Measurements from ENCODE around the gene ABCC1. TPM values are rescaled to one million over a fixed set of nuclear protein-coding genes. Genes with fewer than 3 reads are reported as not detected.
"Not testable (repeated sequence)": the region's sequence is repeated elsewhere in the genome, so short reads cannot be mapped to it uniquely, and the experiment has no call there.

Gene ABCC1
- total RNA-seq, 6 experiments from 2014 or later: 49.3 to 63.6 (median 57.1) TPM

- Mint-ChIP-seq H3K27ac (peak overlapping the region; percentile 55), H3K4me3 (peak overlapping the region; percentile 95; the same call in 1 of the 2 replicates), H3K36me3 (ENCODE audit: low read depth) (peaks cover 21% of the 10 kb centered on the region), H3K27me3 (ENCODE audit: insufficient read depth) (no peaks in the 10 kb centered on the region), H3K4me1 (ENCODE audit: low read depth) (peaks cover 45% of the 10 kb centered on the region), H3K9me3 (no peaks in the 10 kb centered on the region)
- DNase-seq: no peak
- no peak for TF ChIP-seq CTCF (IDR thresholded peaks at IDR 0.05)
Measured at GRCh38 chr16:15952265-15952711, 2.9 kb downstream of the ABCC1 start.

- no peak overlapping the region for H3K27ac Mint-ChIP-seq
- no peak for TF ChIP-seq CTCF (IDR thresholded peaks at IDR 0.05)
- no peak for DNase-seq
- H3K9me3 Mint-ChIP-seq: no peaks in the 10 kb centered on the region
- H3K36me3 Mint-ChIP-seq (ENCODE audit: low read depth): peaks cover 21% of the 10 kb centered on the region
- H3K4me1 Mint-ChIP-seq (ENCODE audit: low read depth): peaks cover 37% of the 10 kb centered on the region
- no peak overlapping the region for H3K4me3 Mint-ChIP-seq
- H3K27me3 Mint-ChIP-seq (ENCODE audit: insufficient read depth): no peaks in the 10 kb centered on the region
Measured at GRCh38 chr16:15953477-15953876, 4.1 kb downstream of the ABCC1 start.

GRCh38 chr16:15953929-15954813 lies 4.8 kb downstream of the ABCC1 start:
- Mint-ChIP-seq H3K27ac (no peak overlapping the region), H3K9me3 (no peaks in the 10 kb centered on the region), H3K27me3 (ENCODE audit: insufficient read depth) (no peaks in the 10 kb centered on the region), H3K36me3 (ENCODE audit: low read depth) (peaks cover 21% of the 10 kb centered on the region), H3K4me1 (ENCODE audit: low read depth) (peaks cover 32% of the 10 kb centered on the region), H3K4me3 (no peak overlapping the region)
- no peak for TF ChIP-seq CTCF (IDR thresholded peaks at IDR 0.05)
- DNase-seq: no peak

GRCh38 chr16:15954814-15955151 lies 5.4 kb downstream of the ABCC1 start:
- no peak for DNase-seq
- H3K27ac Mint-ChIP-seq: no peak overlapping the region
- no peak for TF ChIP-seq CTCF (IDR thresholded peaks at IDR 0.05)
- no peaks in the 10 kb centered on the region for H3K27me3 Mint-ChIP-seq (ENCODE audit: insufficient read depth)
- H3K4me3 Mint-ChIP-seq: no peak overlapping the region
- peaks cover 21% of the 10 kb centered on the region for H3K36me3 Mint-ChIP-seq (ENCODE audit: low read depth)
- H3K9me3 Mint-ChIP-seq: no peaks in the 10 kb centered on the region
- peaks cover 38% of the 10 kb centered on the region for H3K4me1 Mint-ChIP-seq (ENCODE audit: low read depth)

- Mint-ChIP-seq H3K36me3 (ENCODE audit: low read depth) (peaks cover 19% of the 10 kb centered on the region), H3K27ac (no peak overlapping the region), H3K9me3 (no peaks in the 10 kb centered on the region), H3K4me3 (no peak overlapping the region), H3K27me3 (ENCODE audit: insufficient read depth) (no peaks in the 10 kb centered on the region), H3K4me1 (ENCODE audit: low read depth) (peaks cover 45% of the 10 kb centered on the region)
- TF ChIP-seq CTCF (IDR thresholded peaks at IDR 0.05): no peak
- DNase-seq: no peak
Measured at GRCh38 chr16:15955425-15955824, 6.0 kb downstream of the ABCC1 start.

- H3K27ac Mint-ChIP-seq; DNase-seq; H3K27me3 Mint-ChIP-seq (ENCODE audit: insufficient read depth); H3K9me3 Mint-ChIP-seq; H3K4me3 Mint-ChIP-seq: not testable (repeated sequence)
- H3K4me1 Mint-ChIP-seq (ENCODE audit: low read depth): peaks cover 45% of the 10 kb centered on the region
- peaks cover 20% of the 10 kb centered on the region for H3K36me3 Mint-ChIP-seq (ENCODE audit: low read depth)
Measured at GRCh38 chr16:15956106-15956505, 6.7 kb downstream of the ABCC1 start.
